GM12801 (cell line): ENCODE measurements around the gene AQP7.

ENCODE experiments used
- TF ChIP-seq, protein P1 (sequence below): IDR thresholded peaks from one replicate; pipeline ENCODE4 v1.5.1; 2011; ENCODE audit warnings: control low read depth; ENCODE audit not compliant: insufficient read length; ENCODE audit errors: extremely low read depth

The AQP7 gene

GRCh38 chr9:33445389-33446239, 43.2 kb upstream of the AQP7 start:
- TF ChIP-seq, protein P1, sequence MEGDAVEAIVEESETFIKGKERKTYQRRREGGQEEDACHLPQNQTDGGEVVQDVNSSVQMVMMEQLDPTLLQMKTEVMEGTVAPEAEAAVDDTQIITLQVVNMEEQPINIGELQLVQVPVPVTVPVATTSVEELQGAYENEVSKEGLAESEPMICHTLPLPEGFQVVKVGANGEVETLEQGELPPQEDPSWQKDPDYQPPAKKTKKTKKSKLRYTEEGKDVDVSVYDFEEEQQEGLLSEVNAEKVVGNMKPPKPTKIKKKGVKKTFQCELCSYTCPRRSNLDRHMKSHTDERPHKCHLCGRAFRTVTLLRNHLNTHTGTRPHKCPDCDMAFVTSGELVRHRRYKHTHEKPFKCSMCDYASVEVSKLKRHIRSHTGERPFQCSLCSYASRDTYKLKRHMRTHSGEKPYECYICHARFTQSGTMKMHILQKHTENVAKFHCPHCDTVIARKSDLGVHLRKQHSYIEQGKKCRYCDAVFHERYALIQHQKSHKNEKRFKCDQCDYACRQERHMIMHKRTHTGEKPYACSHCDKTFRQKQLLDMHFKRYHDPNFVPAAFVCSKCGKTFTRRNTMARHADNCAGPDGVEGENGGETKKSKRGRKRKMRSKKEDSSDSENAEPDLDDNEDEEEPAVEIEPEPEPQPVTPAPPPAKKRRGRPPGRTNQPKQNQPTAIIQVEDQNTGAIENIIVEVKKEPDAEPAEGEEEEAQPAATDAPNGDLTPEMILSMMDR: no peak

DNA sequence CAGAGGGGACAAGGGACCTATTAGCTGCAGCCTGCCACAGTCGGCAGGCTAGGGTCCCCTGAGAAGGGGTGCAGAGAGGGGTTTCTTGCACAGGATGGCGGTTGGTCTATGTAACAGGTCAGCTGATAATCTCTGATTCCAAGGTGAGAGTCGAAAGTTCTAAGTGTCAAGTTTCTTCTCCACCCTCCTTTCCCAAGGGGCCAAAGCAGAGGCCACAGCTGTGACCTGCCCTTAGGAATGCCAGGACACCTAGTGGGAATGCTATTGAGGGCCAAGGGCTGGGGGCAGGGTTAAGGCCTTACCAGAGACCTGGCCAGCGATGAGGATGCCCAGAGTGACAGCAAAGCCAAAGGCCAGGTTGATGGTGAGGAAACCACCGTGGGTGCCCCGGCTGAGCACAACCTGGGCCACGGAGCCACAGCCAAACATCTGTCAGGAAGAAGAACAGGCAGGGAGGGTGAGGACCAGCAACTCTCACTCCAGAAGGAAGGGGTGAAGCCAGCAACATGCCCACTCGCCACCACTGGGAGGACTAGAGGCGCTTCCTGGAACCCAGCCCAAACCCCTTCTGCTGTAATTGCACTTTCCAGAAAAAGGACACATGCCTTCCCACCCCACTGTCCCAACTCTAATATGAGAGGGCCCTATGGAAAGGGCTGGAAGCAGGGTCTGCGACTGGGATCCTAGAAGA, 41.2 kb upstream of the AQP7 start:
- TF ChIP-seq, protein P1: no peak

GRCh38 chr9:33443047-33443446, 40.7 kb upstream of the AQP7 start:
- TF ChIP-seq, protein P1: no peak

- TF ChIP-seq, protein P1: no peak
Observed at GRCh38 chr9:33442125-33442524, 39.8 kb upstream of the AQP7 start.

DNA sequence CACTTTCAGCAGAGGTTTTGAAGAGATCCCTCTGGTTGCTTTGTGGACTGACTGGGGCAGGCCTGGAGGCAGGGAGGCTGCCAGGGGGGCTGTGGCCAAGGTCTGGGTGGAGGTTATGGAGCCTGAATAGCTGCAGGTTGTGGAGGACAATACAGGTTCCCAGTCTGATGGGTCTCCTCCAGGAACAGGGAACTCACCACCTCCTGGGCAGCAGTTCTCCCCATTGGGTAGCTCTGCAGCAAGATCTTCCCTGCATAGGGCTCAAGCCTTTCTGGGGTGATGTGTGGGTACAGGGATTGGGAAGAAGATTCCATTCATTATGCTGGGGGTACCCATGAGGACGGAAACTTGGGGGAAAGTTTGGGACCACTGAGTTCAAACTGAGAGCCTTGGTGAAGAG, 38.2 kb upstream of the AQP7 start:
- TF ChIP-seq, protein P1: no peak

- TF ChIP-seq, protein P1: no peak
Observed at GRCh38 chr9:33440204-33440603, 37.8 kb upstream of the AQP7 start.

GRCh38 chr9:33439731-33440130, 37.4 kb upstream of the AQP7 start:
- TF ChIP-seq, protein P1: no peak
